ENCODE results near the gene CPA3.

The CPA3 gene

GRCh38 chr3:148825476-148825875 is 39.6 kb upstream of the CPA3 start:
- DNase-seq (ENCODE audit: low read depth in 1 of 2, low spot score in 1 of 2), result no peak
- H3K4me3 ChIP-seq (replicated peaks; ENCODE audit: insufficient read depth, low read length), result no peak overlapping the region
- no peaks in the 10 kb centered on the region for H3K27me3 ChIP-seq (ENCODE audit: insufficient read depth, poor library complexity, severe bottlenecking)
- no peak overlapping the region for H3K27ac ChIP-seq (replicated peaks)
- TF ChIP-seq GABPA (IDR thresholded peaks at IDR 0.05; ENCODE audit: low read depth), result no peak
- TF ChIP-seq POLR2AphosphoS5 (IDR thresholded peaks at IDR 0.05; ENCODE audit: low read depth), result no peak
- TF ChIP-seq SPI1 (IDR thresholded peaks at IDR 0.05; ENCODE audit: borderline replicate concordance, low read depth), result no peak
- TF ChIP-seq CTCF (IDR thresholded peaks at IDR 0.05; ENCODE audit: insufficient read depth, low read length), result no peak
- TF ChIP-seq REST (IDR thresholded peaks at IDR 0.05; ENCODE audit: insufficient replicate concordance, low read depth), result no peak

GRCh38 chr3:148827585-148827984 is 37.5 kb upstream of the CPA3 start, which contains the start of gene CPB1:
Gene CPB1, plus strand, starts transcription at chr3:148827811. Its CDS starts 13 bp downstream, at chr3:148827824.
- DNase-seq (ENCODE audit: low read depth in 1 of 2, low spot score in 1 of 2), result no peak
- Histone ChIP-seq H3K27me3 (ENCODE audit: insufficient read depth, poor library complexity, severe bottlenecking) (no peaks in the 10 kb centered on the region), H3K4me3 (replicated peaks; ENCODE audit: insufficient read depth, low read length) (no peak within 1 kb of the TSS), H3K27ac (replicated peaks) (no peak within 1 kb of the TSS)
- TF ChIP-seq CTCF (IDR thresholded peaks at IDR 0.05; ENCODE audit: insufficient read depth, low read length), result no peak
- TF ChIP-seq GABPA (IDR thresholded peaks at IDR 0.05; ENCODE audit: low read depth), result no peak
- TF ChIP-seq REST (IDR thresholded peaks at IDR 0.05; ENCODE audit: insufficient replicate concordance, low read depth), result no peak

- Histone ChIP-seq H3K4me3 (replicated peaks; ENCODE audit: insufficient read depth, low read length) (no peak overlapping the region), H3K27ac (replicated peaks) (no peak overlapping the region), H3K27me3 (ENCODE audit: insufficient read depth, poor library complexity, severe bottlenecking) (no peaks in the 10 kb centered on the region)
- DNase-seq (ENCODE audit: low read depth in 1 of 2, low spot score in 1 of 2), result no peak
- TF ChIP-seq CTCF (IDR thresholded peaks at IDR 0.05; ENCODE audit: insufficient read depth, low read length) (no peak), GABPA (IDR thresholded peaks at IDR 0.05; ENCODE audit: low read depth) (no peak), POLR2AphosphoS5 (IDR thresholded peaks at IDR 0.05; ENCODE audit: low read depth) (no peak), REST (IDR thresholded peaks at IDR 0.05; ENCODE audit: insufficient replicate concordance, low read depth) (no peak), SPI1 (IDR thresholded peaks at IDR 0.05; ENCODE audit: borderline replicate concordance, low read depth) (no peak)
Observed at GRCh38 chr3:148828136-148828690, 36.9 kb upstream of the CPA3 start.

Measured in HL-60 (cell line).